GM12878 (cell line): Measurements from ENCODE around the gene ITIH1. TPM values are rescaled to one million over a fixed set of nuclear protein-coding genes. Genes with fewer than 3 reads are reported as not detected.

Experiments used
- ATAC-seq: fragments of 200-7000 bp; cut with Tn5 transposase; 3 replicates; pipeline ENCODE4 v1.9.1; 2020; ENCODE audit warnings: mild to moderate bottlenecking, moderate library complexity
- BruUV-seq: library from RNA; stranded (reverse); fragments of 400-500 nt; replicated peaks from 2 replicates; lab custom pipeline; 2021; lab: Mats Ljungman, UMichigan
- CTCF ChIA-PET: fragments of 300-600 bp; sonication (Branson Sonifier 250); formaldehyde crosslinking; extraction: SDS; loops from one replicate; lab custom pipeline; 2021; ENCODE audit warnings: inconsistent platforms; lab: Yijun Ruan, JAX
- POLR2A ChIA-PET: fragments of 350-600 bp; formaldehyde crosslinking; extraction: SDS; loops from one replicate; lab custom pipeline; 2021; ENCODE audit warnings: inconsistent platforms; lab: Charles Lee
- RAD21 ChIA-PET: fragments of 300-600 bp; sonication (Branson Sonifier 250); formaldehyde crosslinking; loops from one replicate; lab custom pipeline; 2023; ENCODE audit warnings: antibody characterized with exemption; ENCODE audit not compliant: unreplicated experiment; lab: Charles Lee
- SMC1A ChIA-PET: fragments of 300-600 bp; sonication (Branson Sonifier 250); formaldehyde crosslinking; loops from one replicate; lab custom pipeline; 2023; ENCODE audit not compliant: unreplicated experiment, uncharacterized antibody; lab: Charles Lee
- DNase-seq: peaks from one replicate; pipeline ENCODE4 v3.0.0-alpha.2; 2011; ENCODE audit warnings: low read depth, low spot score
- FAIRE-seq: peaks from 3 replicates; lab custom pipeline; 2011; peaks lifted over from hg19 to GRCh38; lab: Jason Lieb, UNC
- H2AFZ ChIP-seq: 2 replicates; pipeline ENCODE4 v1.6.0; 2011; ENCODE audit warnings: low read depth, low read length, control low read depth; ENCODE audit not compliant: control insufficient read depth
- H3K27ac ChIP-seq: 2 replicates; pipeline ENCODE4 v1.5.1; 2011; ENCODE audit warnings: control low read depth; ENCODE audit not compliant: control insufficient read depth, insufficient read depth
- H3K27me3 ChIP-seq, 2 experiments: replicated peaks in 1 of 2; 2 replicates each; pipeline versions ENCODE4 v1.6.0 to v1.6.1; 2011; ENCODE audit warnings: low read length in 1 of 2; ENCODE audit not compliant: control insufficient read depth in 2 of 2, insufficient read depth in 2 of 2
- H3K36me3 ChIP-seq, 2 experiments: 2 replicates each; pipeline ENCODE4 v1.5.1; 2011; ENCODE audit warnings: low read length in 1 of 2; ENCODE audit not compliant: control insufficient read depth in 2 of 2, insufficient read depth in 2 of 2
- H3K4me1 ChIP-seq: 2 replicates; pipeline ENCODE4 v1.6.1; 2011; ENCODE audit warnings: mild to moderate bottlenecking, low read length, moderate library complexity, mixed read lengths; ENCODE audit not compliant: control insufficient read depth, insufficient read depth
- H3K4me2 ChIP-seq: 2 replicates; pipeline ENCODE4 v1.6.0; 2011; ENCODE audit warnings: control low read depth; ENCODE audit not compliant: control insufficient read depth, insufficient read depth
- H3K4me3 ChIP-seq: fragments of 200-600 bp; sonication (generic); 2 replicates; pipeline ENCODE4 v1.5.1; 2016
- H3K79me2 ChIP-seq: 2 replicates; pipeline ENCODE4 v1.6.0; 2011; ENCODE audit warnings: low read length; ENCODE audit not compliant: control insufficient read depth, insufficient read depth
- H3K9ac ChIP-seq: 2 replicates; pipeline ENCODE4 v1.8.0; 2011; ENCODE audit warnings: low read length, control low read depth, mixed read lengths; ENCODE audit not compliant: control insufficient read depth, insufficient read depth
- H3K9me3 ChIP-seq: replicated peaks from 3 replicates; pipeline ENCODE4 v1.5.1; 2011; ENCODE audit warnings: mild to moderate bottlenecking, low read length; ENCODE audit not compliant: control insufficient read depth, insufficient read depth
- H4K20me1 ChIP-seq: 2 replicates; pipeline ENCODE4 v1.6.0; 2011; ENCODE audit not compliant: control insufficient read depth, insufficient read depth
- BRCA1 ChIP-seq: IDR thresholded peaks from 2 replicates; pipeline ENCODE4 v1.6.1; 2011; ENCODE audit warnings: low read depth, low read length, improper control_type of control experiment
- CTCF ChIP-seq, 3 experiments: IDR thresholded peaks in 2 of 3; conservative IDR thresholded peaks in 1 of 3; 2 replicates each; pipeline ENCODE4 v1.5.1; 2011; ENCODE audit warnings: low read depth in 3 of 3, low read length in 3 of 3, mild to moderate bottlenecking in 3 of 3, control low read depth in 2 of 3, moderate library complexity in 2 of 3, inconsistent platforms in 1 of 3, mixed read lengths in 1 of 3; ENCODE audit not compliant: control insufficient read depth in 2 of 3, insufficient read depth in 1 of 3; ENCODE audit errors: extremely low read depth in 1 of 3
- IRF3 ChIP-seq: fragments of 450-650 bp; IDR thresholded peaks from 2 replicates; pipeline ENCODE4 v1.6.1; 2014; ENCODE audit warnings: mild to moderate bottlenecking
- NFYB ChIP-seq: IDR thresholded peaks from 2 replicates; pipeline ENCODE4 v1.6.1; 2011; ENCODE audit warnings: low read depth, mild to moderate bottlenecking, low read length, improper control_type of control experiment, moderate library complexity; ENCODE audit not compliant: insufficient read depth
- ZBTB33 ChIP-seq: fragments of 450-650 bp; IDR thresholded peaks from 2 replicates; pipeline ENCODE4 v1.6.1; 2017; ENCODE audit warnings: mild to moderate bottlenecking
- ZNF384 ChIP-seq: IDR thresholded peaks from 2 replicates; pipeline ENCODE4 v1.6.1; 2012; ENCODE audit warnings: low read depth, mild to moderate bottlenecking, low read length, improper control_type of control experiment, borderline replicate concordance
- WGBS: methylation state at CpG from one replicate; pipeline ENCODE4 v1.1.6; 2016; ENCODE audit warnings: low lambda C conversion rate; ENCODE audit not compliant: insufficient replicate concordance, insufficient coverage; ENCODE audit errors: missing lambda C conversion rate; 5-methylcytosine and 5-hydroxymethylcytosine counted together
- in situ Hi-C: fragments of 300-500 bp; cut with MboI; formaldehyde crosslinking; loops from 9 replicates; pipeline ENCODE4 v1.14.3; 2018; ENCODE audit warnings: mixed read lengths
- intact Hi-C: fragments of 100-400 bp; cut with micrococcal nuclease; formaldehyde crosslinking; loops from one replicate; pipeline ENCODE4 v1.14.2; 2022; ENCODE audit not compliant: unreplicated experiment
- polyA plus RNA-seq, 11 experiments: library from polyadenylated mRNA; depleted of rRNA in 4 of 11; unstranded in 6 of 11; stranded (reverse) in 5 of 11; fragments of >200 nt; fragmentation: Nextera tagmentation in 4 of 11; fragmentation: Illumina TruSeq in 1 of 11; extraction: Ambion mirVana in 4 of 11; extraction: Trizol in 1 of 11; gene quantifications; 1 replicate in 1 of 11; 2 replicates in 10 of 11; pipeline versions ENCODE4 v1.2.1 to v1.2.3, GENCODE V29; 2011 to 2016; ENCODE audit warnings: inconsistent platforms in 2 of 11, missing spikeins in 2 of 11, low read depth in 1 of 11
- total RNA-seq, 4 experiments: library from RNA; depleted of rRNA in 3 of 4; stranded (reverse); fragments of >200 nt in 3 of 4; fragmentation: Illumina TruSeq in 1 of 4; extraction: Trizol in 1 of 4; gene quantifications; 2 replicates each; pipeline versions ENCODE4 v1.2.1 to v1.2.3, GENCODE V29; 2013 to 2021

Gene ITIH1
- total and polyA plus RNA-seq, 10 of the 15 experiments (the other 5 are each of a cell fraction or from before 2014, with no cell fraction given), result 0.33 to 0.64 (median 0.44) TPM; not detected in 7

- intact Hi-C loops, result no loop called here
- ATAC-seq (no peak), DNase-seq (no peak), FAIRE-seq (no peak)
- no peak for TF ChIP-seq ZNF384
- TF ChIP-seq ZBTB33, result no peak
- TF ChIP-seq NFYB, result no peak
- TF ChIP-seq BRCA1, result no peak
- TF ChIP-seq IRF3, result no peak
- peak in 1 of 3 experiments; percentile 6; a peak in 1 of 6 replicates for TF ChIP-seq CTCF (IDR thresholded peaks at IDR 0.05 in 2 of 3, conservative IDR thresholded peaks at IDR 0.05 in 1 of 3; ENCODE audit: control insufficient read depth in 2 of 3, extremely low read depth in 1 of 3, insufficient read depth in 1 of 3, low read depth in 3 of 3, low read length in 3 of 3)
- in situ Hi-C loops, result no loop called here
- Histone ChIP-seq H2AFZ (no peak overlapping the region), H4K20me1 (no peaks in the 10 kb centered on the region), H3K9ac (no peak overlapping the region), H3K9me3 (no peaks in the 10 kb centered on the region), H3K79me2 (no peaks in the 10 kb centered on the region), H3K36me3 (no peaks in the 10 kb centered on the region), H3K4me2 (no peak overlapping the region), H3K27ac (no peak overlapping the region), H3K4me1 (peaks cover 11% of the 10 kb centered on the region), H3K4me3 (no peak overlapping the region), H3K27me3 (no peaks in the 10 kb centered on the region; a peak in 1 of 4 replicates)
- ChIA-PET SMC1A (no interaction called here), RAD21 (no interaction called here), POLR2A (interaction anchor here (0.5 kb wide), 1 partner anchor 275 kb away, joined by 4 read pairs; no protein-coding TSS in a partner anchor), CTCF (interaction anchor here (1.4 kb wide), 1 partner anchor 41 kb away, joined by 3 read pairs; no protein-coding TSS in a partner anchor)
- WGBS, result 19% methylated on average over 3 of the region's 3 CpGs
- no TSS peak for BruUV-seq
These were observed 5.8 kb downstream of the ITIH1 start for GRCh38 chr3:52783211-52783555.
